ENCODE measurements around the gene GLRX. TPM values are rescaled to one million over a fixed set of nuclear protein-coding genes. Genes with fewer than 3 reads are reported as not detected.

GLRX gene
- total RNA-seq, 1 donor from 2014 or later = 63.3 TPM

GRCh38 chr5:95832664-95833063 lies 10.1 kb upstream of the GLRX start:
- Histone ChIP-seq H3K36me3 (no peaks in the 10 kb centered on the region), H3K27me3 (no peaks in the 10 kb centered on the region), H3K27ac (no peak overlapping the region), H3K9me3 (no peaks in the 10 kb centered on the region), H3K4me3 (no peak overlapping the region), H3K4me1 (peaks cover 22% of the 10 kb centered on the region)
- no peak for DNase-seq (ENCODE audit: extremely low spot score in 2 of 2)
- intact Hi-C loops (cut with DNase I) = no loop called here
- TF ChIP-seq POLR2AphosphoS5 (IDR thresholded peaks at IDR 0.05; ENCODE audit: insufficient read depth in 1 of 2, low read depth in 1 of 2) (no peak), POLR2A (IDR thresholded peaks at IDR 0.05) (no peak), CTCF (IDR thresholded peaks at IDR 0.05) (no peak)

- TF ChIP-seq POLR2A (IDR thresholded peaks at IDR 0.05) (no peak), POLR2AphosphoS5 (IDR thresholded peaks at IDR 0.05; ENCODE audit: insufficient read depth in 1 of 2, low read depth in 1 of 2) (no peak), CTCF (IDR thresholded peaks at IDR 0.05) (no peak)
- no peaks in the 10 kb centered on the region for H3K36me3 ChIP-seq
- H3K4me3 ChIP-seq = no peak overlapping the region
- DNase-seq (ENCODE audit: extremely low spot score in 2 of 2) = no peak
- no peaks in the 10 kb centered on the region for H3K9me3 ChIP-seq
- H3K4me1 ChIP-seq = peaks cover 12% of the 10 kb centered on the region
- H3K27ac ChIP-seq = no peak overlapping the region
- intact Hi-C loops (cut with DNase I) = no loop called here
- no peaks in the 10 kb centered on the region for H3K27me3 ChIP-seq
These were observed 7.7 kb upstream of the GLRX start for GRCh38 chr5:95830226-95830625.

- intact Hi-C loops (cut with DNase I) = no loop called here
These were observed 5.3 kb upstream of the GLRX start for GRCh38 chr5:95827892-95828246.

GRCh38 chr5:95826949-95827891 lies 4.7 kb upstream of the GLRX start:
- Histone ChIP-seq H3K4me1 (peaks cover 23% of the 10 kb centered on the region), H3K4me3 (no peak overlapping the region), H3K27ac (no peak overlapping the region), H3K9me3 (no peaks in the 10 kb centered on the region), H3K27me3 (no peaks in the 10 kb centered on the region), H3K36me3 (no peaks in the 10 kb centered on the region)
- no peak for DNase-seq (ENCODE audit: extremely low spot score in 2 of 2)
- intact Hi-C loops (cut with DNase I) = no loop called here
- TF ChIP-seq POLR2AphosphoS5 (IDR thresholded peaks at IDR 0.05; ENCODE audit: insufficient read depth in 1 of 2, low read depth in 1 of 2) (no peak), CTCF (IDR thresholded peaks at IDR 0.05) (no peak), POLR2A (IDR thresholded peaks at IDR 0.05) (no peak)

More at GRCh38 chr5:95827892-95828246, 5.3 kb upstream of the GLRX start:
- no peaks in the 10 kb centered on the region for H3K36me3 ChIP-seq
- no peak overlapping the region for H3K27ac ChIP-seq
- no peak overlapping the region for H3K4me3 ChIP-seq
- no peaks in the 10 kb centered on the region for H3K27me3 ChIP-seq
- H3K4me1 ChIP-seq = peaks cover 20% of the 10 kb centered on the region
- no peak for DNase-seq (ENCODE audit: extremely low spot score in 2 of 2)
- no peak for TF ChIP-seq POLR2A (IDR thresholded peaks at IDR 0.05)
- TF ChIP-seq POLR2AphosphoS5 (IDR thresholded peaks at IDR 0.05; ENCODE audit: insufficient read depth in 1 of 2, low read depth in 1 of 2) = no peak
- no peak for TF ChIP-seq CTCF (IDR thresholded peaks at IDR 0.05)
- H3K9me3 ChIP-seq = no peaks in the 10 kb centered on the region

- Histone ChIP-seq H3K9me3 (no peaks in the 10 kb centered on the region), H3K36me3 (no peaks in the 10 kb centered on the region), H3K4me3 (no peak overlapping the region), H3K27ac (no peak overlapping the region), H3K4me1 (peaks cover 37% of the 10 kb centered on the region), H3K27me3 (no peaks in the 10 kb centered on the region)
- TF ChIP-seq CTCF (IDR thresholded peaks at IDR 0.05) (no peak), POLR2AphosphoS5 (IDR thresholded peaks at IDR 0.05; ENCODE audit: insufficient read depth in 1 of 2, low read depth in 1 of 2) (no peak), POLR2A (IDR thresholded peaks at IDR 0.05) (no peak)
- no peak for DNase-seq (ENCODE audit: extremely low spot score in 2 of 2)
- intact Hi-C loops (cut with DNase I) = no loop called here
These were observed 3.0 kb upstream of the GLRX start for GRCh38 chr5:95825495-95825894.

Data from vagina (tissue), 2 donors.